Measurements from ENCODE around the gene SULT1E1.

The SULT1E1 gene

DNA sequence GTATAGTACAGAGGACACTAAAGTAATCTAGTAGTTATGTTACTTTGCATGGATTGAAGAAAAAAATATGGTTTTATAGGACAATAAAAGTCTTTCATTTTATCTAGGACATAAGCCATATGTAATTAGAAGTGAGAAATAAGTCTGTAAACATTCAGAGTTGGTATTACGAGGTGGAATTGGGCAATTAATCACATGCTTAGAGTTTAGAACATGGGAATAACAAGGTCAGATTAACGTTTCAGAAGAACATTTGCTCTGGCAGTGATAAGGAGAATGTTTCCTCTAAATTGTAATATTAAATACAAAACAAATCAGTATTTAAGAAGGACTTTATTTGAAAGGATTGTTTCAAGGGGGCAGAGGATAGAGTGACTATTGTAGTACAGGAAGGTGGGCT is 15.6 kb upstream of the SULT1E1 start:
- Histone ChIP-seq H3K36me3 (ENCODE audit: insufficient read depth, low read length) (no peaks in the 10 kb centered on the region), H3K9ac (ENCODE audit: low read length) (no peak overlapping the region), H3K27ac (ENCODE audit: low read depth, low read length) (no peak overlapping the region), H3K4me1 (ENCODE audit: insufficient read depth, low read length) (no peaks in the 10 kb centered on the region), H3K27me3 (ENCODE audit: control insufficient read depth in 1 of 2, insufficient read depth in 2 of 2, low read length in 2 of 2) (no peaks in the 10 kb centered on the region), H3K9me3 (ENCODE audit: low read length) (no peaks in the 10 kb centered on the region), H3K4me3 (ENCODE audit: low read depth in 1 of 2, low read length in 2 of 2) (no peak overlapping the region)

DNA sequence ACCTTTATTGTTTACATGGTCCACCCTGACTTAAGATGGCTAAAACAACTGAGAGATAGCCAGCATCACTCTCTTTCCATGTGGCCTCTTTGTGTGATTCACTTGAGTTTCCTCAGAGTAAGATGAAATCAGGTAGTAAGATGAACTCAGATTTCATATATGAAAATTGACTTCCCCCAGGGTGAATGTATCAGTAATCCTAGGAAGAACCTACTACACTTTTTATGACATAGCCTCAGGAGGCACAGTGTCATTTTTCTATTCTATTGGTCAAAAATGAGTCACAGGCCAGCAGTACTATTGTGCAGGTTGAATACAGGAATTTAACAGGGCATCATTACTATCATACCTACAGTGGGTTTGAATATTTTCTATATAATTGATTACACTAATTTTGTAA is 14.6 kb upstream of the SULT1E1 start:
- no peak overlapping the region for H3K9ac ChIP-seq (ENCODE audit: low read length)

DNA sequence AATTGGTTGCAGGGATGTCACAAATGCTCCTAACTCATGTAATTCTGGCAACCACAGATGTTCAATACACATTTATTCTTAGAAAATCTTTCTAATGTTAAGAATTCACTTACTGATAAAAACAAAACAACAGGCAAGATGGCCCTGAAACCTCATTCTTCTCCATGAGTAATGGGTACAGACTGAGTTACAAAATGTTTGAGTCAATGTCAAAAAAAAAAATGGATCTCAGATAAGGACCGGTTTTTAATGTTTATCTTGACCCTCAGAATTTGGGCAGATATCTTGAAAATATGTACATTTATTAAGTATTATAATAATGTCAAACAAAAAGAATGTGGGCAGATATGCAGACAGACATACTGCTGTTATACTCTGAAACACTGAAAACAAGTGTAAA is 1.8 kb upstream of the SULT1E1 start:
- H3K27me3 ChIP-seq (ENCODE audit: control insufficient read depth in 1 of 2, insufficient read depth in 2 of 2, low read length in 2 of 2), result no peaks in the 10 kb centered on the region
- H3K4me1 ChIP-seq (ENCODE audit: insufficient read depth, low read length), result no peaks in the 10 kb centered on the region
- H3K36me3 ChIP-seq (ENCODE audit: insufficient read depth, low read length), result no peaks in the 10 kb centered on the region
- H3K9me3 ChIP-seq (ENCODE audit: low read length), result no peaks in the 10 kb centered on the region
- H3K9ac ChIP-seq (ENCODE audit: low read length), result no peak overlapping the region
- H3K27ac ChIP-seq (ENCODE audit: low read depth, low read length), result no peak overlapping the region
- no peak overlapping the region for H3K4me3 ChIP-seq (ENCODE audit: low read depth in 1 of 2, low read length in 2 of 2)

More for the DNA sequence above, 14.6 kb upstream of the SULT1E1 start:
- H3K27me3 ChIP-seq (ENCODE audit: control insufficient read depth in 1 of 2, insufficient read depth in 2 of 2, low read length in 2 of 2), result no peaks in the 10 kb centered on the region
- no peaks in the 10 kb centered on the region for H3K36me3 ChIP-seq (ENCODE audit: insufficient read depth, low read length)
- no peaks in the 10 kb centered on the region for H3K4me1 ChIP-seq (ENCODE audit: insufficient read depth, low read length)
- H3K9me3 ChIP-seq (ENCODE audit: low read length), result no peaks in the 10 kb centered on the region
- no peak overlapping the region for H3K27ac ChIP-seq (ENCODE audit: low read depth, low read length)
- H3K4me3 ChIP-seq (ENCODE audit: low read depth in 1 of 2, low read length in 2 of 2), result no peak overlapping the region

DNA sequence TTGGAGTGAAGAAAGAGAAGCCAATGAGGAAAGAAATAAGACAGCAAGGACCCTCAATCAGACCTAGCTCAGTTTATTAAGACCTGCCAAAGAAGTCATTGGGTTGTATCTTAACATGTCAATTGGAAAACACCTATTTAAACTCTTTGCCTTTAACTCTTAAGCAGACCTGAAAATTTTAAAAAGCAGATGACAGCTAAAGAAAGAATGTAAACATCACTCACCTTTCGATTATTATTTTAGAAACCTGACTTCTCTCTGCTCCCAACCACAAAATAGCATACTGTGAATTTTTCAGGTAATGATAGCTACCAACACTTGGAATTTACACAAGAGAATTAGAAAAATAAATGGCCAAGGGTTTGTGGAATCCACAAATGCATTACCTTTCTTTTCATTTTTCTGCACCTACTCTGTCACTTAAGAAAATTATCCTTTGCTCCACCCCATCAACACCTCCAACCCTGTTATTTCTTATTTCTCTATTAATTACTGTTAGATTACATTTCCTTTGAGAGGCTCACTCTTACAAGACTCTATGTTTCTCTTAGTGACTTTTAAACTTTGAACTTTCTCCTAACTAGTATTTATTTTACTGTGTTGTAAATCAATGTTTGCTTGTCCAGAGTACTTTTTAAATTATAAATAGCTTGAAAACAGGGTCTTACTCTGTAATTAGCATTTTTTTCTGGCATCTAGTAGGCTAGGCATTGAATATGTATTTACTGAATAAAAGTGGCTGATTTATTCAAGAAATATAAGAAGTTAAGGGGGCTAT is 765 bp upstream of the SULT1E1 start:
- H3K9ac ChIP-seq (ENCODE audit: low read length), result no peak overlapping the region
- no peaks in the 10 kb centered on the region for H3K4me1 ChIP-seq (ENCODE audit: insufficient read depth, low read length)
- no peak overlapping the region for H3K27ac ChIP-seq (ENCODE audit: low read depth, low read length)
- H3K4me3 ChIP-seq (ENCODE audit: low read depth in 1 of 2, low read length in 2 of 2), result no peak overlapping the region
- no peaks in the 10 kb centered on the region for H3K9me3 ChIP-seq (ENCODE audit: low read length)
- H3K27me3 ChIP-seq (ENCODE audit: control insufficient read depth in 1 of 2, insufficient read depth in 2 of 2, low read length in 2 of 2), result no peaks in the 10 kb centered on the region
- no peaks in the 10 kb centered on the region for H3K36me3 ChIP-seq (ENCODE audit: insufficient read depth, low read length)

DNA sequence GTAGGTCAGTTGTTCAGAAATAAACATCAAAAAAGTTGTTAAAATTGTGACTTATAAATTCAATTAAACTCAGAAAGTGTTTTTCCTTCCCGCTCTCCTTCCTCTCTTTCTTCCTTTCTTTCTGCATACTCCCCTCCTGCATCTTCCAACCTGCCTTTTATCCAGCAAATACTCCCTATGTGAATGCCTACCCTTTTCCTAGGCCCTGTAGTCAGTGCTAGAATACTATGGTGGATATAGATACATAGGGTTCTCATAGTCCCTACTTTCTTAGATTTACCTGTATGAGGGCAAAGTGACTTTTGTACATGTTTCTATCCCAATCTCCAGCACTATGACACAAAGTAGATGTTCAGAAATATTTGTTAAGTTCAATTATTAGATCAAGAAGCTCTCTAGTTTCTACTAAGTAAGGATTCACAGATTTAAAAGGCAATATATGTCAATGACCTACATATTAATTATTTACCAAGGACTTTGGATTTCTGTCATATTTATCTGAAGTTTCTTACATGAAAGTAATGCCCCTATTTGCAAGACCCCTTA is 732 bp downstream of the SULT1E1 start:
- no peaks in the 10 kb centered on the region for H3K36me3 ChIP-seq (ENCODE audit: insufficient read depth, low read length)
- no peaks in the 10 kb centered on the region for H3K9me3 ChIP-seq (ENCODE audit: low read length)
- no peak overlapping the region for H3K9ac ChIP-seq (ENCODE audit: low read length)
- H3K27me3 ChIP-seq (ENCODE audit: control insufficient read depth in 1 of 2, insufficient read depth in 2 of 2, low read length in 2 of 2), result no peaks in the 10 kb centered on the region
- no peak overlapping the region for H3K27ac ChIP-seq (ENCODE audit: low read depth, low read length)
- H3K4me1 ChIP-seq (ENCODE audit: insufficient read depth, low read length), result no peaks in the 10 kb centered on the region
- no peak overlapping the region for H3K4me3 ChIP-seq (ENCODE audit: low read depth in 1 of 2, low read length in 2 of 2)

DNA sequence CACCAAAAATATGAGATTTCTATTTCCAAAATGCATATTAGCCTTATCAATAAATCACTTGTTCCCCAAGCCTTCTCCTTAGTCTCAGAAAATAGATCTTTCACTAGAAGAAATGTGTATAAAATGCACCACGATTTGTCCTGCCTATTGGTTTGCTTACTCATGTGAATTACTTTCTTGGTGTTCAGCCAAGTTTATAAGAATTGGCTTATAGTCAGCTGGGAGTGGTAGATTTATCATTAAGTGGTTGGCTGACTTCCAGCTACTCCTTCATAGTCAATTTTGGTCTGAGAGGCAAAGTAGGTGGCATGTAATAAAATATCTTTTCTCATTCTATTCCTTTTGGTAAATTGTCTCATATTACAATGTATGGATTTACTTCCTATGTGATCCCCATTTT is 1.3 kb downstream of the SULT1E1 start:
- no peak overlapping the region for H3K9ac ChIP-seq (ENCODE audit: low read length)
- H3K27me3 ChIP-seq (ENCODE audit: control insufficient read depth in 1 of 2, insufficient read depth in 2 of 2, low read length in 2 of 2), result no peaks in the 10 kb centered on the region

DNA sequence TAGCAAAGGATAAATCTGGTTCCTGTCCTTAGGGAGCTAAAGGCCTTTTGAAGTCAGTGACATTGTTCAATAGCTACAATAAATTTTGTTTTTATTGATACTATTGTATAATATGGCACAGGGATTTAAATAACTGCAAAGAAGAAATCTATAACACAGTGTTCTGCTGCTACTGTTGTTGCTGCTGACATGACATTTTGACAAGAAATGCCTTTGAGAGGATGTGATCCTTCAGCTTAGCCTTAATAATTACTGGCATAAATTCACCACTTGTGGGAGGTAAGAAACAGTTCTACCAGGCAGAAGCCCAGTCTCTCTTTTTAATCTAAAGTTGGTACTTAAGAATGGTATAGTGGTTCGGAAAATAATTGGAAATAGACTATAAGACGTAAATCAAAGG is 4.1 kb downstream of the SULT1E1 start:
- Histone ChIP-seq H3K4me1 (ENCODE audit: insufficient read depth, low read length) (no peaks in the 10 kb centered on the region), H3K4me3 (ENCODE audit: low read depth in 1 of 2, low read length in 2 of 2) (no peak overlapping the region), H3K27me3 (ENCODE audit: control insufficient read depth in 1 of 2, insufficient read depth in 2 of 2, low read length in 2 of 2) (no peaks in the 10 kb centered on the region), H3K27ac (ENCODE audit: low read depth, low read length) (no peak overlapping the region), H3K9ac (ENCODE audit: low read length) (no peak overlapping the region), H3K36me3 (ENCODE audit: insufficient read depth, low read length) (no peaks in the 10 kb centered on the region), H3K9me3 (ENCODE audit: low read length) (no peaks in the 10 kb centered on the region)

More for the DNA sequence above, 1.3 kb downstream of the SULT1E1 start:
- no peaks in the 10 kb centered on the region for H3K4me1 ChIP-seq (ENCODE audit: insufficient read depth, low read length)
- no peaks in the 10 kb centered on the region for H3K36me3 ChIP-seq (ENCODE audit: insufficient read depth, low read length)
- no peaks in the 10 kb centered on the region for H3K9me3 ChIP-seq (ENCODE audit: low read length)
- H3K4me3 ChIP-seq (ENCODE audit: low read depth in 1 of 2, low read length in 2 of 2), result no peak overlapping the region
- H3K27ac ChIP-seq (ENCODE audit: low read depth, low read length), result no peak overlapping the region

DNA sequence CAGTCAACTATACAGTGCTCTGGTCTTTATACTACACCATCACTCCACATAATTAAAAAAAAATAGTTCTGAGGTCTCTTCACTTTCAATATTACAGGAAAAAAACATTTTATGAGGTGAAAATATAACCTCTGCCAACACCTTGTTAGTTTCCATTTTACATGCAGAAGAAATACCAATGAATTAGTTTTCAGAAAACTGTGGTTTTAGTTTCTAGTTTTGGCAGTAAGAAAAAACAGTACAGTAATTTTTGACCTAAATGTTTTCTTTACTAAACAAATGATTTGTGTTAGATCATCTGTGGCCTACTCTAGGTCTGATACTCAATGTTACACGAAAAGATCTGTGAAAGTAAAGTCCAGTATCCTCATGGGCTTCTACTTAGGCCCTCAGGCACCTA is 10.0 kb downstream of the SULT1E1 start:
- H3K9ac ChIP-seq (ENCODE audit: low read length), result no peak overlapping the region
- H3K4me1 ChIP-seq (ENCODE audit: insufficient read depth, low read length), result no peaks in the 10 kb centered on the region
- H3K36me3 ChIP-seq (ENCODE audit: insufficient read depth, low read length), result no peaks in the 10 kb centered on the region
- H3K9me3 ChIP-seq (ENCODE audit: low read length), result no peaks in the 10 kb centered on the region
- no peaks in the 10 kb centered on the region for H3K27me3 ChIP-seq (ENCODE audit: control insufficient read depth in 1 of 2, insufficient read depth in 2 of 2, low read length in 2 of 2)
- no peak overlapping the region for H3K4me3 ChIP-seq (ENCODE audit: low read depth in 1 of 2, low read length in 2 of 2)
- no peak overlapping the region for H3K27ac ChIP-seq (ENCODE audit: low read depth, low read length)

DNA sequence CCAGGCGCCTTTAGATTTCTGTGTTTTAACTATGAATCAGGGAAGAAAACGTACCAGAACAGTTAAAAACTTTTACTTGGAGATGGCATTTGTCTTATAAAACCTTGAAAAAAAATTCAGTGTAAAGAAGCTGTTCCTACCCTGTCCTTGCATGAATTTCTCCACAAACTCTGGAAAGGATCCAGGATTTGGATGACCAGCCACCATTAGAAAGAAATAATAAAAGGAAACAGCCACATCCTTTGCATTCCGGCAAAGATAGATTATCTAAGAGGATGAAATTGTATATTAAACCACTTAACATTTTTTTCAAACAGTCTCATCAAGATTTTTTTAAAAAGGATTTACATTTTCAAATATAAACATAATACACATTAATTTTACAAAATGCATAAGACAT is 10.6 kb downstream of the SULT1E1 start:
- H3K36me3 ChIP-seq (ENCODE audit: insufficient read depth, low read length), result no peaks in the 10 kb centered on the region
- no peaks in the 10 kb centered on the region for H3K27me3 ChIP-seq (ENCODE audit: control insufficient read depth in 1 of 2, insufficient read depth in 2 of 2, low read length in 2 of 2)
- H3K4me1 ChIP-seq (ENCODE audit: insufficient read depth, low read length), result no peaks in the 10 kb centered on the region
- no peak overlapping the region for H3K27ac ChIP-seq (ENCODE audit: low read depth, low read length)
- no peak overlapping the region for H3K9ac ChIP-seq (ENCODE audit: low read length)
- H3K9me3 ChIP-seq (ENCODE audit: low read length), result no peaks in the 10 kb centered on the region
- H3K4me3 ChIP-seq (ENCODE audit: low read depth in 1 of 2, low read length in 2 of 2), result no peak overlapping the region

DNA sequence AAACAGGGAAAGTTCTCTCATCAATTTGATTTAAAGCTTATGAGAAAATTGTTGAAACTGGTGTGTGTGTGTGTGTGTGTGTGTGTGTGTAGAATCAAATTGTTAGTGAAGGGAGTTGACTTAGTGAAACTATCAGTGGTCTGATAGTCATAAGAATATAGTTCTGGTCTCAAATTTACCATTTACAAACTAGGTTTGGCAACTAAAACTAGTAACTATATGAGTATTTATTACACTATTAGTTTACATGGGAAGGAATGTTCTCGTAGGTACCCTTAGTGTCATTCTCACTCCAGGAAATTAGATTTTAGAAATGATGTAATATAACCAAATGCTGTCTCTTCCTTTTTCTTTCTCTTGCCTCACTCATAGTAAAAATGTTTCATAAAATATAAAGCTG is 11.9 kb downstream of the SULT1E1 start:
- Histone ChIP-seq H3K9ac (ENCODE audit: low read length) (no peak overlapping the region), H3K9me3 (ENCODE audit: low read length) (no peaks in the 10 kb centered on the region), H3K4me1 (ENCODE audit: insufficient read depth, low read length) (no peaks in the 10 kb centered on the region)

DNA sequence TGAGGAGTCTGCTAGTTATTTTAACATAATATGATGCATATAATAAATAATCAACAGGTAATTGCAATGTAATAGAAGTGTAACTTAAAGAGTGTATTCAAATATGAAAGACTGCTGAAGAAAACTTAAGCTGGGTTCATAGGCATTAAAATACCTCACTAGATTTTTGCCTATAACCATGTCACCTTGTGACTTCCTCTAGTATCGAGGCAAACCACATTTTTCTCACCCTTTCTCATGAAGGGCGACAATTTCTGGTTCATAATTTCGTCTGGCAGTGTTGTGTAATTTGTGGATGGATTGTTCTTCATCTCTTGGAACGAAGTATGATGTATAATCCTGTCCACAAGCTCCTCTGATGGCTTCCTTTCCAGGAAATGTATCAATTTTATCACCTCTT is 16.0 kb downstream of the SULT1E1 start:
- H3K9ac ChIP-seq (ENCODE audit: low read length), result no peak overlapping the region
- no peaks in the 10 kb centered on the region for H3K27me3 ChIP-seq (ENCODE audit: control insufficient read depth in 1 of 2, insufficient read depth in 2 of 2, low read length in 2 of 2)
- no peaks in the 10 kb centered on the region for H3K36me3 ChIP-seq (ENCODE audit: insufficient read depth, low read length)
- no peaks in the 10 kb centered on the region for H3K9me3 ChIP-seq (ENCODE audit: low read length)
- H3K4me1 ChIP-seq (ENCODE audit: insufficient read depth, low read length), result no peaks in the 10 kb centered on the region
- H3K4me3 ChIP-seq (ENCODE audit: low read depth in 1 of 2, low read length in 2 of 2), result no peak overlapping the region
- no peak overlapping the region for H3K27ac ChIP-seq (ENCODE audit: low read depth, low read length)

More for the DNA sequence above, 11.9 kb downstream of the SULT1E1 start:
- Histone ChIP-seq H3K27ac (ENCODE audit: low read depth, low read length) (no peak overlapping the region), H3K27me3 (ENCODE audit: control insufficient read depth in 1 of 2, insufficient read depth in 2 of 2, low read length in 2 of 2) (no peaks in the 10 kb centered on the region), H3K36me3 (ENCODE audit: insufficient read depth, low read length) (no peaks in the 10 kb centered on the region), H3K4me3 (ENCODE audit: low read depth in 1 of 2, low read length in 2 of 2) (no peak overlapping the region)

DNA sequence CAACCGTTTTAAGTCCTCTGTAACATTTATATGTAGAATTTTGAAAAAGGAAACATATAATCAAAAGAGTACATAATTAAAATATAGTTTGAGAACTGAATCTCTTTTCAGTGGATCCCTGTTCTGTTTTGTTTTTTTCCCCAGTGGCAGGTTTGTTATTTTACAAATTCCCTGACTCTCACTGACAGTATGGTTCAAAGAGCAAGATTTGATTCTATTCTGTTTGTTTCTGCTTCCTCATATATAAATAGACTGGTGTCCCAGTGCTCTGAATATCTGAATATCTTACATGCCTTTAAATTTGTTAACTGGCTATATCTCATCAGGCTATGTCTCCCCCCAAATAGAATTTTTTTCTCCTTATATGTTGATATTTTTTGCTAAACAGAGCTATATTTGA is 16.6 kb downstream of the SULT1E1 start:
- Histone ChIP-seq H3K4me1 (ENCODE audit: insufficient read depth, low read length) (no peaks in the 10 kb centered on the region), H3K27me3 (ENCODE audit: control insufficient read depth in 1 of 2, insufficient read depth in 2 of 2, low read length in 2 of 2) (no peaks in the 10 kb centered on the region), H3K4me3 (ENCODE audit: low read depth in 1 of 2, low read length in 2 of 2) (no peak overlapping the region), H3K9me3 (ENCODE audit: low read length) (no peaks in the 10 kb centered on the region), H3K27ac (ENCODE audit: low read depth, low read length) (no peak overlapping the region), H3K36me3 (ENCODE audit: insufficient read depth, low read length) (no peaks in the 10 kb centered on the region), H3K9ac (ENCODE audit: low read length) (no peak overlapping the region)
